Fibroblast of peridontal ligament (primary cell): ENCODE results near the gene PSMD1.
"Not testable (repeated sequence)": the region's sequence is repeated elsewhere in the genome, so short reads cannot be mapped to it uniquely, and the experiment has no call there.

Experiments used
- DNase-seq: peaks from one replicate; pipeline ENCODE4 v3.0.0-alpha.2; 2010; ENCODE audit errors: extremely low read depth

Gene PSMD1

DNA sequence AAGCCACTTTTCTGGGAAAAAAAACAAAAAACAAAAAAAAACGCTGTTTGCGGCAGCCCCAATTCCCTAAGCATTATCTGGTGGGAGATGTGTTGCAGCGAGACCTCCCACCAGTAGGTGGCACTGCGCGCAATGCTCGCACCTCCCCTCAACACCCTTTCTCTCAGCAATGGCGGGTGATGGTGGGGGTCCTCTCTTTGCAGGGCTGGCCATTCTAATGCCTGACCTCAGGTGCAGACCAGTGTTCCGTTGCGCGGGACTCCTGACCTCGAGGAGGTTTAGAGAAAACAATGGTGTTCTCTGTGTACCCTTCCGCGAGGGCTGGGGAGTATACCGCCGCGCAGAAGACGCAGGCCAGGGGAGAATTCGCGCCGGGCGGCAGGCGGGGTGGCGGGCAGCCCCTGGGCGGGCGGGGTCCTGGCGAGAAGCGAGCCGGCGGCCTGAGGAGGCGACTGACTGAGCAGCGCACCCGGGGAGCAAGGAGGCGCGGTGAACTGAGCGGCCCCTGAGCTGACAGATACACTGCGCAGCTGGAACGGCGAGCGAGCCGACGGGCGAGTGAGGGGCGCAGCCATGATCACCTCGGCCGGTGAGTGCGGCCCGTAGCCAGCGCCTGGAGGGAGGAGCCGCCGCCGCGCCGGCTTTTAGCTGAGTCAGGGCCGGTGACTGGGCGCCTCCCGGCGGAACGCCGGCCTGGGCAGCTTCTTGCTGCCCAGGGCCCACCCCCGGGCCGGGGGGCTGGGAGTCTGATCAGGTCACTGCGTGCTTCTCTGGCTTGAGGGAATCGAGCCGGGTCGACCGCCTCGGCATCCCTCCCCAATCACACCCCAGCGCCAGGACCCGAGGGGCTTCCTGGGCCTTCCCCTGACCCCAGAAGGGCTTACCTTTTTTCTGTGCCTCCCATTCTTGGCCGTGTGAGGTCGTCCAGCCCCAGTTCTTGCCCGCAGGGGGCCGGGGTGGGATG is at the start of gene PSMD1:
Gene PSMD1, plus strand, starts transcription at position 415 of the 964 bp plus-strand sequence. Its CDS starts 159 bp downstream, at position 574.
- peak; percentile 94 for DNase-seq

DNA sequence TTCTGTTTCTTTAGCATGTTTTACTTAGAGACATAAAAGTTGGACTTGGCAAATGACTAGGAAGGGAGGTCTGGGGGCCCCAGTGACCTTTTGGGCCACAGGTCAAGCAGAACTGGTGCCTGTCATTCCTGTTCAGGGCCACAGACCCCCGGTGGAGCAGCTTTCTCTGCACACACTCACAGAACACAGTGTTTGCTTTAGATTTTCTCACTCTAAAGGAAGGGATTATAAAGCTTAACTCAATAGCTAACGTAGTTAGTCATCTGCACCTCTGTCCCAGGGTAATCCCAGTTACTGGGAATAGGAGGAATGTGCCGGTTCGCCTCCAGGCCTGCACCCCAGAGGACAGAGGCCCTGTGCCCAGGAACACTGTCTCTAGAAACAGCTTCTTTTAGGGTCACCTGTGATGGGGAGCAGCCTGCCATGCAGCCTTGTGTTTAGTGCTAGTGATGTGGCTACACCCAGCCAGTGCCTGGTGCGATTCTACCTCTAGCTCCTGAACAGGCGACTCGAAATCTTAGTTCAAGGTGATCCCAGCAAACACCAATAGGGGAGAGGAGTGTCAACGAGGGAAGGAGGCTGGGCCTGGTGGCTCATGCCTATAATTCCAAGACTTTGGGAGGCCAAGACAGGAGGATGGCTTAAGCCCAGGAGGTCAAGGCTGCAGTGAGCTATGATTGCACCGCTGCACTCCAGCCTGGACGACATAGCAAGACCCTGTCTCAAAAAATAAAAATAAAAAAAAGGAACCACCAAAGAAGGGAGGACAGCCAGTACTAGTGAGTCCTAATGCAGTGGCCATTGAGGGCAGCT is 49.2 kb upstream of the PSMD1 start:
- DNase-seq: no peak

DNA sequence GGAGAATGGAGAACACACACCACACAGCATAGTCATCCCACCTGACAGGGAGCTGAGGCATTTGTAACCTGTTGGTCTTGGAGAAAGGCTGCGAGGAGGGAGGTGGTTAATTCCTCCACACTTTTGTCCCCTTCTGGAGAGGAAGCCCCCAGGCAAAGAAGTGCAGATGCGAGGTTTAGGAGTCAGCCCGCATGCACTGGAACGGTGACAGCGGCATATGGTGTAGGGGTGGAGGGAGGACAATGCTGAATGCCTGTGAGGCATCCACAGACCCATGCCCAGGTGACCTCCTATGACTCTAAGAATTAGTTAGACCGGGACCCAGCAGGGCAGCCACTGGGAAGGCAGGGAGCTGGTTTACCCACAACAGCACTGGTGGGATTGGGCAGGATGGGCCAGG is 48.5 kb upstream of the PSMD1 start:
- no peak for DNase-seq

DNA sequence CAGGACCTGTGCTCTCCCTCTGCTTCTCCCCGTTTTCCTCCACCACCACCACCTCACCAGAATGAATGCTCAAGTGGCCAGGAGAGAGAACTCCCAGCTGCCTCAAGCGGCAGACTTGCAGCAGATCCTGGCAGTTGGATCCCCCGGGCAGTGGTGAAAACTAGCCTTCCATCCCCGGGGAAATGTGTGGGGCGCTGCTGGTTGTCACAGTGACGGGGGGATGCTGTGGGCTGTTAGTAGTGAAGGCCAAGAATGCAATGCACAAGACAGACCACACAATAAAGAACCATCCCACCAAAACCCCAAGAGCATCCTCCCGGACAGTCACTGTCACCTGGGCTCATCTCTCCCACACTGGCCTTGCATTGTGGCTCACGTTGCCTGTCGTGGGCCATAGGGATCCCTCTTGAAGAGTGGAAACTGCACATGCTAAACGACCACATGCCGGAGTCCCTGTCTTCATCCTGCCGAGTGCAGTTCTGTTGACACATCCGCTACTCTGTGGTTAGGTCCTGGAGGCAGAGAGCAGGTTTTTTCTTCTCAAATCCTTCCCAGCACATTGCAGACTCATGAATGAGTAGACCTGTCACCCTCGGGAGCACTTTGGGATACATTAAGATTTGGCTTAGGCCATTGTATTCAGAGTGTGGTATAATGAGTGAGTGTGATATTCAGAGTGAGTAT is 47.3 kb upstream of the PSMD1 start:
- DNase-seq: no peak

DNA sequence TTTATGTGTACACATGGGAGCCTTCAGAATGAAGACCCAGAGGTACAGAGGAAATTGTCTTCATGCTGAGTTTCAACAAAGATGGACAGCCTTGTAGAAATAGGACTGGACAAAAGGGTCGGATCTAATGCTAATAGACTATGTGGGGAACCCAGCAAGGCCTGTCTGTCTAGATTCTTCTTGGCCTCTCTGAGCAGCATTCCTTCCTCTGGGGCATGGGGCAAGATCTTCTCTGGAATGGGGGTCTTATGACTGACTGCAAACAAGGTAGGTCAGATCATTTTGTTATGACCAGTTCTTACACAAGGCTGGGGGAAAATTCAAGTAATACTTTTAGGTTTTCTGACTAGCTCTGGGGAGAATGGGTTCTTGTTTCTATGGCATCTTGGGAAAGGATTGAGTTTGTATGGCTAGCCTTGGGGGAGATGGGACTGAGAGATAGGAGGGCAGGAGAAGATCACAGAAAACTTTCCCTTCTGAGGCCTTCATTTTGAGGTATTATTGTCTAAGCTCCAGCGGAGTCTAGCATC is 46.4 kb upstream of the PSMD1 start:
- no peak for DNase-seq

DNA sequence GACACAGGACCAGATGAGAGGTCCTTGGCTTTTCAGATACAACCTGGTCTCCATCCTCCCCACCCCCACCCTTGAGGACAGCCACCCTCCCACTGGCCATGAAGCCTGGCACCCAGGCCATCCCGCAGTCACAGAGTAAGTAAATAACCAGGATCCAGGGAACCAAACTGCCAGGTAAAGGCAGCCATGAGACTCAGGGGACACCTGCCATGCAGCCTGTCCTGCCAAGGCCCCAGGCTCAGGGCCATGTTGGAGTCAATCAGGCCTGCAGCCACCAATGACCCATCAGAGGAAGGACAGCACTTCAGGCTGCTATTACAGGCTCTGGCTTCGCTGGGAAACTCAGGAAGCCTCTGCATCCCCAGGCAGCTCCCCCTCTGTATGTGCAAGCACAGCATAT is 45.1 kb upstream of the PSMD1 start:
- DNase-seq: no peak

DNA sequence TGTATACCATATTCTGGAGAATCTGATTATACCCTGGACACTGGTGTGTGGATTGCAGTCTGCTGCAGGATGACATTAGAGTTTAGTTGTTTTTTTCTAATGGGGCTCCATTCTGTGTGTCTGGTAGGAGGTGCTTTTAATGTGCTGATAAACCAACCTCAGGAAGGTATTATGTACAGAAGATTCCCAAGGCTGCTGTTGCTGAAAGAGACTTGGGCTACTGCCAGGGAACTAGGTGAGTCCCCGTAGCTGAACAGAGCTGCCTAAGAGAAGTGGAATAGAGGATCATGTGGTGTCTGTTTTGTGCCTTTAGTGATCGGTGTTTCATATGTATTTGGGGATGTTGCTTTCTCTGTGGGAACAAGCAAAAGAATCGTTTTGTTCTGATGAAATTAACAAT is 44.2 kb upstream of the PSMD1 start:
- no peak for DNase-seq

DNA sequence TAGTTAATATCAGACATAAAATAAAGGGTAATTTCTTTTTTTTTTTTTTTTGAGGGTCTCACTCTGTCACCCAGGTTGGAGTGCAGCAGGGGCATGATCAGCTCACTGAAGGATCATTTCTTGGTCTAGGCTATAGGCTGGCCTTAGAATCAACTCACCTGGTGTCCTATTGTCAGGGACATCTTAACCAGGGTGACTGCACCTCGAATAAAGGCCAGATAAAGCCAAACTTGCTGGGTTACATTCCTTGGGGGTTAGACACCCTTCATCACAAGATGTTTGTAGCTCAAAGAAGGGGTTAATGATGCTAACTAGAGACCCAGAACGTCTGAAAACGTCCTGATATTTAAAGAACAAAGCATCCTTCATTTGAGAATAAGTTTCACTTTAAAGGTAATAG is 42.8 kb upstream of the PSMD1 start:
- no peak for DNase-seq

DNA sequence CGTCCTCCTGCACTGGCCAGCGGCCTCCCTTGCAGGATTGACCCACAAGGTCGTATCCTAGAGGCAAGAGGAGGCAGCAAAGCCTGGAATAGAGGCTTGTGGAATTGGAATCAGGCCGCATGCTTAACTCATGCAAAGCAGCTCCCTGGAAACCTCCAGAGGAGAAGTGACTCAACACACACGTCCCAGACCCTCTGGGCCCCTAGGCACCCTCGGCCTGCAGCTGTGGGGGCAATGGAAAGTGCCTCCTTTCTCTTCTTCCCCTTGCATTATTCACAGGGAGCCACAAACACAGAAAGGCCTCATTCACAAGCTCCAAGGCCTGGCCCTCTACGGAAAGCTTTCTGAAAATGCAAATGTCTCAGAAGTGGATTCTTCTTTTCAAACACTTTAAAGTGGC is 41.2 kb upstream of the PSMD1 start:
- no peak for DNase-seq

DNA sequence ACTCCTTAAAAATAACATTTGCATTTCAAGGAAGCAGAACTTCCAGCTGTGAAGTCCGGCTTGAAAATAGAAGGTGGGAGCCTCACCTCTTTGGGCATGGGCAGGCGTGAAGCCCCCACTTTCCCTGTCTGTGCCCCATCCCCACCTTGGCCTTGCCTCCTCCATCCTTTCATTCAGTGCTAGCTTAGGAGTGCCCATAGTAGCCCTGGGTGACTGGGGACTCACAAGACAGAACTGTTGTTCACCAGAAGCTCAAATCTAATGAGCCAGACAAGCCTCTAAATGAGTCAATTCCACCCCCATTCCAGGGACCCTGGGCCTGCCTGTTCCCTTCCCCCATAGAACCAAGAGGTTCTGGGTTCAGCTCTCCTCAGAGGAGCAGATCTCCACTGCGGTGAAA is 40.7 kb upstream of the PSMD1 start:
- no peak for DNase-seq

DNA sequence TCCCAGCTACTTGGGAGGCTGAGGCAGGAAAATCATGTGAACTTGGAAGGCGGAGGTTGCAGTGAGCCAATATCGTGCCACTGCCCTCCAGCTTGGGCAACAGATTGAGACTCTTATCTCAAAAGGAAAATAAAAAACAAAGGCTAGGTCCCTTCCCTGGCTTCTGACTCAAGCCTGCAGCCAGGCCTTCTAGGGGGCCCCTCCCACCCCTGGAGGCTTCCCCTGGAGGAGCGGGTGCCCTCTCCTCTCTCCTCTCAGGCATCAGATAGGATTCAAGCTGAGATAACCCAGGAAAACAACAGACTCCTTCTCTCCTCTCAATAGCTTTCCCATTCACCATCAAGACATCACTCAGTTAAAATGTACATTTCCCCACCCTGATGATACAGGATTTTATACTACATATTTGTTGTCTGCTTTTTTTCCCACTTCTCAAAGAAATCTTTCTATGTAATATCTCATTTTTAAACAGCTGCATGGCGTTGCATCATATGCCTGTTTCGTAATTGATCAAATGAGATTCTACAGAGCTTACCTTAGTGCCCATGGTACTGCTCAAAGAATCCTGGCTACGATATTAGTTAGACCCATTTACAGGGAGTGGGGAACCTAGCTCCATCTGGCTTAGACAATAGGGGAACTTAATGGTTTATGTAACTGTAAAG is 40.0 kb upstream of the PSMD1 start:
- peak; percentile 9 for DNase-seq

DNA sequence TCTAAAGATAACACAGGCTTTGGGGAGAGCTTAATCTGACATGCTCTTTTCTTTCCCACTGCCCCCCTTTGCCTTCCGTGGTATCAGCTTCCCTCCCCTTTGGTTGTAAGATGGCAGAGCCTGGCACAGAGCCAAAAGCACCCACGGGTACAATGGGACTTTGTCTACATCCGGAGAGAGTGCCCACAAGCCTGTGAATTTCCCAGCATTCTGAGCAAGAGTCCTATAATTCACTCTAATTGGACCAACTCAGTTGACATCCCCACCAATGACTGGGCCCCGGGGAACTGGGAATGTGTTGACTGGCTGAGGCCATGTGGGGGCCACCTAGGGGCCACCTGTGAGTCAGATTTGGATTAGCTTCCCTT is 39.5 kb upstream of the PSMD1 start:
- no peak for DNase-seq

DNA sequence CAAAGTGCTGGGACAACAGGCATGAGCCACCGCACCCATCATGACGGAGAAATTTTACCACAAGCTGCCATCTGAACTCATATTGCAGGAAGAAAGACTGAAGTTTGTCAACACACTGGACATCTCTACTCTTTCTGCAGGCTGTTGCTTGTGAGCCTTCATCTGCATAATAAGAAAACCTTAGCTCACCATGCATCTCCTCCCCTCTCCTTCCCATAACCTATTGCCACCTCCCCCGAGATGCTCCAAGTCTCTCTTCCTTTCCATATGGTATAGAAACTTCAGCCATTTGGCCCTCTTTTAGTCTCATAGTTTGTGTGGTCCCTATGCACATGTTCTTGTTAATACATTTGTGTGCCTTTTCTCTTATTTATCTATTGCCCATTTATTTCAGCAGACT is 38.5 kb upstream of the PSMD1 start:
- DNase-seq: no peak

DNA sequence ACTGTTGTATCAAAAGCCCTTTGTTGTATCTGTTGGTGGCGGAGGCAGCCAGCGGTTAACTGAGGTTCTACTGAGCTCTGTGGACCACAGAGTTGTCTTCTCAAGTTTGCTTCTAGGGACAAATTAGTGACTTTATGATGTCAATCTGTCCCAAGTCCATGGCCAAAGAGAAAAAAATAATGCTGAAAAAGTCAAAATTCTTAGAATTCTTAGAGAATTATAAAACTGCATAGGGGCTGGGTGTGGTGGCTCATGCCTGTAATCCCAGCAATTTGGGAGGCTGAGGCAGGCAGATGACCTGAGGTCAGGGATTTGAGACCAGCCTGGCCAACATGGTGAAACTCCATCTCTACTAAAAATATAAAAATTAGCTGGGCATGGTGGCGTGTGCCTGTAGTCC is 31.6 kb upstream of the PSMD1 start:
- not testable (repeated sequence) for DNase-seq

DNA sequence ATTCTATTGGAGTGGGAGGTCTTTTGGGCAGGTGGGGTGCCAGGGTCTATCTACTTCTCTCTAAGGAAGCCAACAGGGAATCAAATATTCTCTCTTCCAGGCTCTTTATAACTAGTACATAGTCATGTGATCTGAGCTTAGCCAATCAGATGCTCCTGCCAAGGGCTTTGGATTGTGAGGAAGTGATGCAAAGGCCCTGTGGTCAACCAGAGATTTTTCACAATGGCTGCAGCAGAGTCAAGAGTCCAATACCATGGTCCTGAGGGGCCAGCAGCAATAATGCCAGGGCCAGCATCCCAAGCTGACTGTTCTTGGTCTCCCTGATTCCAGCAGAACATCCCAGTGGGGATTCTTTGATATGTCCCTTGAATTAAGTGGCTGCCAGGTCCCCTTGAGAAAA is 27.8 kb upstream of the PSMD1 start:
- no peak for DNase-seq

DNA sequence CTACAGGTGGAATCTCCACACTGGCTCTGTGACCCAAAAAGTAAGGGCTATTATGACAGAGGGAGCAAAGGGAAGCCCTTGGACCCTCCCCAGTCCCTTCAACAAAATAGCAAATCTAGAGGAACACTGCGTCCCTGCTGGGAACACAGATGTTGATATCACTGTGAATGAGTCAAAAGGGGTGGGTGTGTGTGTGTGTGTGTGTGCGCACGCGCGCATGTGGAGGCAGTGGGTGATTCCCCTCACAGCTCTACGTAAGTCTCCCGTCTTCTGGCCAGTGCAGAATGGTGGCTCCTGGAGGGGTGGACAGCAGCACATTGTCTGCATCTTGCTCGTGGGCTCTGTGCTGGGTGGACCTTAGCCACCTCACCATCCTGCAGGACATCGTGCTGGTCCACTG is 27.1 kb upstream of the PSMD1 start:
- DNase-seq: no peak

DNA sequence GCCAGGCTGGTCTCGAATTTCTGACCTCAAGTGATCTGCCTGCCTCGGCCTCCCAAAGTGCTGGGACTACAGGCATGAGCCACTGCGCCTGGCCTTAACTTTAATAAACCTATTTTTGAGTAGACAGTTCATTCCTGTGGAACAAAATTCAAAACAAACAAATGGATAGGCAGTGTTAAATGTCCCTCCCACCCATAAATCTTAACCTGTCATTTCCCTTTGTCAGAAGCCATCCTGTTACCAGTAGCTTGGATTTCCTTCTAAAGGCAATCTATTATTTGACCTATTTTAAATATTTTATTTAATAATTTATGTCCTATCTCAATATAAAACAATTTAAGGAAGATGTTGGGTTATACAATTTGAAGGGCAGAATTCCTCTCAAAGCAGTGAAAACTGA is 25.9 kb upstream of the PSMD1 start:
- DNase-seq: no peak

DNA sequence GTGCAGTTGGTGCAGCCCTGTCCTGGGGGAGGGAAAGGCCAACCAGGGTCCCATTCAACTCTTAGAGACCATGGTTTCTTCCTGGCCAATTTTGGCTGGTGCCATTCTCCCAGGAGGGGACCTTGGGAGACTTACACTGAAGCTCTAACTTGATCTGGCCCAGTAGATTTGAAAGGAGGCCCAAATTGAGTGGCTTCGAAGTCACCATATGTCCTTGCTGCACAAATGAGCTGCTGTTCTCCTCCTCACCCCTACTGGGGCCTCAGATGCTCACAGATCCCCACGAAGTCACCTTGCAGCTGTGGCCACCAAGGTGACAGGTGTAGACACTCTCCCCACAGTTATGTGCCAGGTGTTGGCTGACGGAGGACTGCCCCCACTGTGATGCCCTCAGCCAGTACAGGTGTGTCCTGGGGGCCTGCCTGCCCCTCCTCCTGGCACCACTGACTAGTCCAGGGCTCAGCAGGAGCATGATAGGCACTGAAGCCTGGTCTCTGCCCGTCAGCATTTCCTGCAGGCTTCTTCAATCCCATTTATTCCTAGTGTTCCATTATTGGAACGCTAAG is 24.0 kb upstream of the PSMD1 start:
- DNase-seq: no peak

DNA sequence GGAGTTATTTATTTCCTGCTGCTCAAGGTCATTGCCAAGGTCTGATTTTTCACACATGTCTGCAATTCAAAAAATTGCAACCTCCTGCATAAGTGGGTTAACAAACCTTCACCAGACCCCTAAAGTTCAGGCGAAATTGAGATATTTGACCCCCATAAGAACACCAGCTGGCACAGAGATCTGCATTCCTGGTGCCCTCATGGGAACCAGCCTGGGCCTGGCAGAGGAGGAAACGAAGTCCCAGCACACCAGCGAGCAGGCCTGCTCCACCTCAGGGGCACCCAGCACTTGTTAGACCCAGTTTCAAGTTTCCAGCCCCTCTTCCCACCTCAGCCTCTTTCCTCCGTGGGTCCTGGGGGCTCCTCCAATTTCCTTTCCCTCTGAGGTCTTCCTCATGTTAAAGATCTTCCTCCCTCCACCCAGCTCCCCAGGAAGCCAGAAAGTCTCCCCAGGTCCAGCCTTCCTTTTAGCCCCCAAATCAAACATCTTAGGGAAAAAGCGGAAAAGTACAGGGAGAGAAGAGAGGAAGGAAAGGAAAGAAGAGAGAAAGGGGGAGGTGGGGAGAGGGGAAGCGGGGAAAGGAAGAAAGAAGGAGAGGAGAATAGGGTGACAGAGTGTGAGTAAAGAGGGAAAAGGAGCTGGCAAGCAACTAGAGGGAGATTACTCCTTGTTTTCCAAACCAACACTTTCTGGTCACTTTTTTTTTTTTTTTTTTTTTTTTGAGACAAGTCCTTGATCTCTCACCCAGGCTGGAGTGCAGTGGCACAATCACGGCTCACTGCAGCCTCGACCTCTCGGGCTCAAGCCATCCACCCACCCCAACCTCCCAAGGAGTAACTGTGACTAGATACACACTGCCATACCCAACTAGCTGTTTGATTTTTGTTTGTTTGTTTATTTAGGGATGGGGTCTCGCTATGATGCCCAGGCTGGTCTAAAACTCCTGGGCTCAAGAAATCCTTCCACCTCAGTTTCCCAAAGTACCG is 23.2 kb upstream of the PSMD1 start:
- no peak for DNase-seq

DNA sequence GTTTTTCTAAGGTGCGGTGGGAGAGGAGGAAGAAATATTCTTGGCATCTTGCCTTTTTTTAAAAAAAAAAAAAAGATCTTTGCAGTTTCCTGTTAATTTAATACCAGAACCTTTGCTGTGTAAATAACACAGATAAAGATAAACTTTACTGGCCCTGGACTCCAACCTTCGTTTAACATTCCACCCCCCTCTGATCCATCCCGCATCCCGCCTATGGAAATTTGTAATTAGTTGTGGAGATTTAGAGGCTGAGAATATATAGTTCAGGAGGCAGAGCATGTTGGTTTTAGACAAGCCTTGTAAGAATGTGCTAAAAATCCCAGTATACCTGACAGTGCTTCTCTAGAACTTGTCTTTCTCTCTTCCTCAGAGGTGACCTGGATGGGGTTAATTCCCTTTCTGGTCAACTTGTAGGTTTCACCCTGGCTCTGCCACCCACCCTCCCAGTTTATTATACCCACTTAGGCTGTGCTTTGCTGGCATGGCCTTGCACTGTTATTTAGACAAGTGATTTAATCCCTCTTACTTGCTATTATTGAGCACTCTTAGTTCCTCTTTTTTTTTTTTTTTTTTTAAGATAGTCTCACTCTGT is 22.3 kb upstream of the PSMD1 start:
- no peak for DNase-seq
